Gastroesophageal sphincter (tissue), 3 donors: Measurements from ENCODE around the gene CAMKMT.

ENCODE experiments used
- POLR2AphosphoS5 ChIP-seq: sonication (generic); formaldehyde crosslinking; IDR thresholded peaks from one replicate; pipeline ENCODE4 v1.6.1; 2017; ENCODE audit warnings: antibody characterized with exemption
- TF ChIP-seq, protein P1 (sequence below), 4 experiments: fragments of 200-600 bp in 2 of 4; fragments of 450-650 bp in 2 of 4; sonication (generic) in 1 of 4; IDR thresholded peaks; one replicate each; pipeline ENCODE4 v1.5.1; 2017 to 2019; ENCODE audit warnings: antibody characterized with exemption in 4 of 4, mild to moderate bottlenecking in 2 of 4, moderate library complexity in 2 of 4

DNA sequence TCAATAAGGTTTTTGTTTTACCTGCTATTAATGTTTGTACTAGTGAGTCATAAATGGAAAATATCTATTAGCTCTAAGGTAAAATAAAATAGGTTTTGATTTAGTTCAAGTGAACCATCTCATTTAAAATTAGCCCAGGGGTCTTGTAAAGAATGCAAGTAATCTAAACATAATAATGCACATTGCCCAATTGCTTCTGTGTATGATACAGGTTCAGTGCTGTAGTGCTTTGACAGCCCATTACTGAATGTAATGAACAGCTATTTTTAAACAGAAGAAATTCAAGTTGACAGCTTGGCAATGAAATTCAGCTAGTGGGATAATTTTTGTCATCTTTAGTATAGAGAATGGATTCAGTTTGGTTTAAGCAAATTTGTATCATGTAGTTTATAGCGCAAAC, 91.5 kb downstream of the CAMKMT start:
- TF ChIP-seq, protein P1, sequence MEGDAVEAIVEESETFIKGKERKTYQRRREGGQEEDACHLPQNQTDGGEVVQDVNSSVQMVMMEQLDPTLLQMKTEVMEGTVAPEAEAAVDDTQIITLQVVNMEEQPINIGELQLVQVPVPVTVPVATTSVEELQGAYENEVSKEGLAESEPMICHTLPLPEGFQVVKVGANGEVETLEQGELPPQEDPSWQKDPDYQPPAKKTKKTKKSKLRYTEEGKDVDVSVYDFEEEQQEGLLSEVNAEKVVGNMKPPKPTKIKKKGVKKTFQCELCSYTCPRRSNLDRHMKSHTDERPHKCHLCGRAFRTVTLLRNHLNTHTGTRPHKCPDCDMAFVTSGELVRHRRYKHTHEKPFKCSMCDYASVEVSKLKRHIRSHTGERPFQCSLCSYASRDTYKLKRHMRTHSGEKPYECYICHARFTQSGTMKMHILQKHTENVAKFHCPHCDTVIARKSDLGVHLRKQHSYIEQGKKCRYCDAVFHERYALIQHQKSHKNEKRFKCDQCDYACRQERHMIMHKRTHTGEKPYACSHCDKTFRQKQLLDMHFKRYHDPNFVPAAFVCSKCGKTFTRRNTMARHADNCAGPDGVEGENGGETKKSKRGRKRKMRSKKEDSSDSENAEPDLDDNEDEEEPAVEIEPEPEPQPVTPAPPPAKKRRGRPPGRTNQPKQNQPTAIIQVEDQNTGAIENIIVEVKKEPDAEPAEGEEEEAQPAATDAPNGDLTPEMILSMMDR (IDR thresholded peaks at IDR 0.05) = no peak
- no peak for TF ChIP-seq POLR2AphosphoS5
